Activated T-helper 1 cell treated with Interleukin-2 at 50 U/mL for 16 hours (primary cell): Measurements from ENCODE around the gene ANKRD55.

ENCODE experiments used
- DNase-seq: peaks from one replicate; pipeline ENCODE4 v3.0.0-alpha.2; 2020; ENCODE audit warnings: low read depth

The ANKRD55 gene

GRCh38 chr5:56077796-56078233 is 155.3 kb downstream of the ANKRD55 start:
- DNase-seq = no peak

- DNase-seq = no peak
Observed at GRCh38 chr5:56076486-56076885, 156.6 kb downstream of the ANKRD55 start.

- no peak for DNase-seq
Observed at GRCh38 chr5:56075361-56075760, 157.8 kb downstream of the ANKRD55 start.

GRCh38 chr5:56072863-56073766 is 160.0 kb downstream of the ANKRD55 start:
- no peak for DNase-seq

- no peak for DNase-seq
Observed at GRCh38 chr5:56071470-56071869, 161.7 kb downstream of the ANKRD55 start.

GRCh38 chr5:56070851-56071465 is 162.2 kb downstream of the ANKRD55 start:
- no peak for DNase-seq

GRCh38 chr5:56069652-56070226 is 163.4 kb downstream of the ANKRD55 start:
- no peak for DNase-seq

- DNase-seq = no peak
Observed at GRCh38 chr5:56066931-56067450, 166.1 kb downstream of the ANKRD55 start.

- no peak for DNase-seq
Observed at GRCh38 chr5:56064984-56065383, 168.1 kb downstream of the ANKRD55 start.

- DNase-seq = no peak
Observed at GRCh38 chr5:56060276-56061110, 172.6 kb downstream of the ANKRD55 start.

GRCh38 chr5:56059854-56060253 is 173.3 kb downstream of the ANKRD55 start:
- DNase-seq = no peak

GRCh38 chr5:56056875-56057274 is 176.3 kb downstream of the ANKRD55 start:
- DNase-seq = no peak

- DNase-seq = no peak
Observed at GRCh38 chr5:56055859-56056258, 177.3 kb downstream of the ANKRD55 start.

- DNase-seq = no peak
Observed at GRCh38 chr5:56055287-56055686, 177.8 kb downstream of the ANKRD55 start.

GRCh38 chr5:56054666-56055065 is 178.5 kb downstream of the ANKRD55 start:
- no peak for DNase-seq

- DNase-seq = no peak
Observed at GRCh38 chr5:56053363-56053762, 179.8 kb downstream of the ANKRD55 start.

- DNase-seq = no peak
Observed at GRCh38 chr5:56052735-56053134, 180.4 kb downstream of the ANKRD55 start.

- DNase-seq = no peak
Observed at GRCh38 chr5:56050551-56051255, 182.4 kb downstream of the ANKRD55 start.
